IMR-90 (cell line): ENCODE measurements around the gene OR2A25. TPM values are rescaled to one million over a fixed set of nuclear protein-coding genes. Genes with fewer than 3 reads are reported as not detected.

Source experiments
- ATAC-seq: fragments of 200-7000 bp; cut with Tn5 transposase; 2 replicates; pipeline ENCODE4 v1.9.1; 2020; ENCODE audit warnings: low read depth, mild to moderate bottlenecking, moderate library complexity
- BruUV-seq: library from RNA; stranded (reverse); fragments of 400-500 nt; replicated peaks from 2 replicates; lab custom pipeline; 2021; lab: Mats Ljungman, UMichigan
- CTCF ChIA-PET: fragments of 300-600 bp; formaldehyde crosslinking; extraction: SDS; loops from one replicate; lab custom pipeline; 2021; ENCODE audit warnings: antibody characterized with exemption; lab: Yijun Ruan, JAX
- POLR2A ChIA-PET: fragments of 300-600 bp; sonication (Branson Sonifier 250); formaldehyde crosslinking; loops from one replicate; lab custom pipeline; 2022; ENCODE audit warnings: antibody characterized with exemption; ENCODE audit not compliant: unreplicated experiment; lab: Charles Lee
- DNase-seq: peaks from one replicate; pipeline ENCODE4 v3.0.0; 2013
- H2AFZ ChIP-seq: replicated peaks from 2 replicates; pipeline ENCODE3; 2013; ENCODE audit warnings: low read length, mild to moderate bottlenecking; ENCODE audit not compliant: poor library complexity
- H2AK5ac ChIP-seq: 2 replicates; pipeline ENCODE4 v1.6.1; 2013; ENCODE audit warnings: low read depth, low read length, inconsistent platforms
- H2AK9ac ChIP-seq: replicated peaks from 2 replicates; pipeline ENCODE3; 2013; ENCODE audit warnings: mild to moderate bottlenecking, low read depth, low read length, moderate library complexity; ENCODE audit not compliant: poor library complexity
- H2BK120ac ChIP-seq: 2 replicates; pipeline ENCODE4 v1.6.1; 2013; ENCODE audit warnings: low read depth, low read length, inconsistent platforms
- H2BK15ac ChIP-seq: 3 replicates; pipeline ENCODE4 v1.6.1; 2013; ENCODE audit warnings: low read depth, low read length, inconsistent platforms
- H2BK20ac ChIP-seq: 2 replicates; pipeline ENCODE4 v1.6.1; 2013; ENCODE audit warnings: low read depth, mild to moderate bottlenecking, inconsistent platforms, low read length, moderate library complexity
- H2BK5ac ChIP-seq: 2 replicates; pipeline ENCODE4 v1.6.1; 2013; ENCODE audit warnings: mild to moderate bottlenecking, low read depth, low read length, inconsistent platforms; ENCODE audit not compliant: poor library complexity, severe bottlenecking
- H3K14ac ChIP-seq: replicated peaks from 2 replicates; pipeline ENCODE4 v1.6.1; 2013; ENCODE audit warnings: low read depth, low read length, inconsistent platforms
- H3K18ac ChIP-seq: 2 replicates; pipeline ENCODE4 v1.6.1; 2013; ENCODE audit warnings: low read depth, low read length, control low read depth
- H3K23ac ChIP-seq: 2 replicates; pipeline ENCODE4 v1.6.1; 2013; ENCODE audit warnings: low read depth, low read length, inconsistent platforms
- H3K27ac ChIP-seq: 2 replicates; pipeline ENCODE4 v1.5.1; 2013; ENCODE audit warnings: mild to moderate bottlenecking, control low read depth, low read length; ENCODE audit not compliant: insufficient read depth
- H3K27me3 ChIP-seq: 2 replicates; pipeline ENCODE4 v1.6.1; 2013; ENCODE audit warnings: low read length; ENCODE audit not compliant: control insufficient read depth, insufficient read depth
- H3K36me3 ChIP-seq: 2 replicates; pipeline ENCODE4 v1.6.1; 2013; ENCODE audit warnings: low read length, mixed read lengths; ENCODE audit not compliant: control insufficient read depth, insufficient read depth
- H3K4ac ChIP-seq: 2 replicates; pipeline ENCODE4 v1.6.1; 2013; ENCODE audit warnings: low read depth, low read length, inconsistent platforms
- H3K4me1 ChIP-seq: 2 replicates; pipeline ENCODE4 v1.6.1; 2013; ENCODE audit warnings: low read length, mixed read lengths; ENCODE audit not compliant: control insufficient read depth, insufficient read depth
- H3K4me2 ChIP-seq: 2 replicates; pipeline ENCODE4 v1.6.1; 2013; ENCODE audit warnings: low read depth, mild to moderate bottlenecking, control low read depth, low read length, moderate library complexity
- H3K4me3 ChIP-seq: 2 replicates; pipeline ENCODE4 v1.5.1; 2013; ENCODE audit warnings: low read depth, mild to moderate bottlenecking, control low read depth, low read length, moderate library complexity; ENCODE audit not compliant: insufficient read depth
- H3K56ac ChIP-seq: 2 replicates; pipeline ENCODE4 v1.6.1; 2013; ENCODE audit warnings: low read length, inconsistent platforms; ENCODE audit not compliant: insufficient read depth; ENCODE audit errors: extremely low read depth
- H3K79me1 ChIP-seq, 2 experiments: 2 replicates each; pipeline ENCODE4 v1.6.1; 2013; ENCODE audit warnings: low read length in 2 of 2, inconsistent platforms in 1 of 2, low read depth in 1 of 2
- H3K9ac ChIP-seq: 2 replicates; pipeline ENCODE4 v1.6.1; 2013; ENCODE audit warnings: low read depth, low read length, control low read depth
- H3K9me1 ChIP-seq: 2 replicates; pipeline ENCODE4 v1.6.1; 2013; ENCODE audit warnings: low read length, inconsistent platforms; ENCODE audit not compliant: insufficient read depth
- H3K9me3 ChIP-seq: 2 replicates; pipeline ENCODE4 v1.6.1; 2013; ENCODE audit warnings: low read length; ENCODE audit not compliant: control insufficient read depth, insufficient read depth
- H4K20me1 ChIP-seq: 2 replicates; pipeline ENCODE4 v1.6.1; 2013; ENCODE audit warnings: low read length, inconsistent platforms; ENCODE audit not compliant: insufficient read depth
- H4K5ac ChIP-seq: 2 replicates; pipeline ENCODE4 v1.6.1; 2013; ENCODE audit warnings: mild to moderate bottlenecking, low read depth, low read length, control low read depth
- H4K8ac ChIP-seq, 2 experiments: 2 replicates each; pipeline ENCODE4 v1.6.1; 2013; ENCODE audit warnings: low read depth in 2 of 2, low read length in 2 of 2, control low read depth in 1 of 2, inconsistent platforms in 1 of 2
- H4K91ac ChIP-seq: 2 replicates; pipeline ENCODE4 v1.6.1; 2013; ENCODE audit warnings: low read depth, low read length, inconsistent platforms; ENCODE audit not compliant: insufficient read depth
- CEBPB ChIP-seq: IDR thresholded peaks from 2 replicates; pipeline ENCODE4 v1.6.1; 2012; ENCODE audit warnings: low read depth, low read length, improper control_type of control experiment
- NFE2L2 ChIP-seq: fragments of 150-350 bp; IDR thresholded peaks from 2 replicates; pipeline ENCODE4 v1.6.1; 2016; ENCODE audit warnings: low read depth, mild to moderate bottlenecking, low read length
- RAD21 ChIP-seq: IDR thresholded peaks from 2 replicates; pipeline ENCODE4 v1.6.1; 2012; ENCODE audit warnings: low read length, improper control_type of control experiment
- RCOR1 ChIP-seq: IDR thresholded peaks from 2 replicates; pipeline ENCODE4 v1.6.1; 2012; ENCODE audit warnings: mild to moderate bottlenecking, low read length, improper control_type of control experiment; ENCODE audit not compliant: insufficient replicate concordance
- SMC3 ChIP-seq: fragments of 150-350 bp; IDR thresholded peaks from 2 replicates; pipeline ENCODE4 v1.6.1; 2016; ENCODE audit warnings: low read depth, mild to moderate bottlenecking, antibody characterized with exemption, low read length, moderate library complexity
- USF2 ChIP-seq: fragments of 150-350 bp; IDR thresholded peaks from 2 replicates; pipeline ENCODE4 v1.6.1; 2017; ENCODE audit warnings: mild to moderate bottlenecking, antibody characterized with exemption, low read length, low read depth
- WGBS, 2 experiments: methylation state at CpG; one replicate each; pipeline versions ENCODE4 v1.1.5 to v1.1.7; 2013; ENCODE audit warnings: missing lambda C conversion rate in 2 of 2; ENCODE audit not compliant: insufficient read length in 1 of 2; ENCODE audit errors: extremely low coverage in 2 of 2; 5-methylcytosine and 5-hydroxymethylcytosine counted together
- dilution Hi-C: fragments of 300-500 bp; cut with HindIII; formaldehyde crosslinking; loops from one replicate; pipeline ENCODE4 v1.14.3; 2018; ENCODE audit warnings: low sequenced_read_pairs; ENCODE audit not compliant: unreplicated experiment
- in situ Hi-C: fragments of 300-500 bp; cut with MboI; formaldehyde crosslinking; loops from 3 replicates; pipeline ENCODE4 v1.14.3; 2019; ENCODE audit warnings: low sequenced_read_pairs, inconsistent platforms, mixed read lengths
- intact Hi-C: fragments of 100-400 bp; cut with micrococcal nuclease; formaldehyde crosslinking; loops from 2 replicates; pipeline ENCODE4 v1.10.0; 2022
- polyA plus RNA-seq, 3 experiments: library from polyadenylated mRNA; depleted of rRNA; stranded (reverse); fragments of >200 nt; gene quantifications; 2 replicates each; pipeline ENCODE4 v1.2.3, GENCODE V29; 2012; ENCODE audit warnings: low replicate concordance in 1 of 3
- total RNA-seq: library from RNA; depleted of rRNA; stranded (reverse); fragments of >200 nt; gene quantifications from 2 replicates; pipeline ENCODE4 v1.2.3, GENCODE V29; 2012
- TF ChIP-seq, protein P1 (sequence below): conservative IDR thresholded peaks from 2 replicates; pipeline ENCODE4 v1.5.1; 2012; ENCODE audit warnings: mild to moderate bottlenecking, low read depth, low read length, improper control_type of control experiment

The OR2A25 gene
- total and polyA plus RNA-seq, 2 of the 4 experiments (the other 2 are of a cell fraction): not detected

DNA sequence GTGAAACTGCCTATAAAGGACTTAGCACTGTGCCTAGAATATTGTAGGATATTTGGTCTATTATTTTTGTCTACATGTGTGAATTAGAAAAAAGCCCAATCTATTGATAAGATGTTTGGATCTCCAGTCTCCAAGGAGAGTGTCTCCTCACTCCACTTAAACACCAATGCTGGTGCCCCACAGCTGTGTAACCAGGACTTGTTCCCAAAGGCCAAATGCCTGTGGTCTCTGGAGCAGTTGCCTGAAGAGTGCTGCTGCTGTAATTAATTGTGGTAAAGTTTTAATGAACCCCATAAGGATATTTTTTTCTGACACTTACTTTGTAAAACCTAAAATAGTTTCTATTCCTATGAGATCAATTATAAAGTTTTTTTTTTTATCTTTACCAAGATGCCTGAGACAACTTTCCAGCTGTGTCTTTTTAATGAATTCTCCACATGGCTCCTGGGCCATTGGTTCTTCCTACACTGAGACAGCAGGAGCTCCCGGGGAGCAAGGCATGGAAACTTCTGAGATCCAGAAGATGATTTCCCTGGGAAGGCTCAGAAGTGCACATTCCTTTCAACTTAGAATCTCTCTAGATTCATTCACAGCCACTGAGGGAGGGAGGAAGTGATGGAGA is 32.1 kb upstream of the OR2A25 start:
- in situ Hi-C loops (no loop called here), dilution Hi-C loops (no loop called here), intact Hi-C loops (no loop called here)
- H3K27ac ChIP-seq: no peak overlapping the region
- no CpG with 5 or more reads among the region's 1 CpG for WGBS, 2 experiments
- H3K4me2 ChIP-seq: no peak overlapping the region
- H3K4me1 ChIP-seq: no peaks in the 10 kb centered on the region
- DNase-seq: no peak
- H2BK15ac ChIP-seq: no peak overlapping the region
- no peak overlapping the region for H3K18ac ChIP-seq
- H2AFZ ChIP-seq: no peak overlapping the region
- H3K9me1 ChIP-seq: no peaks in the 10 kb centered on the region
- H2BK120ac ChIP-seq: no peak overlapping the region
- no peak overlapping the region for H4K91ac ChIP-seq
- BruUV-seq: no TSS peak
- no peak overlapping the region for H3K4me3 ChIP-seq
- CTCF ChIA-PET: interaction anchor here (0.7 to 1.1 kb wide), 2 partner anchors 10 to 90 kb away, joined by 3 read pairs; no protein-coding TSS in a partner anchor
- H2BK5ac ChIP-seq: no peak overlapping the region
- no peak overlapping the region for H3K23ac ChIP-seq
- H2AK9ac ChIP-seq: no peak overlapping the region
- no peak for ATAC-seq
- no peaks in the 10 kb centered on the region for H3K9me3 ChIP-seq
- POLR2A ChIA-PET: no interaction called here
- H2BK20ac ChIP-seq: no peak overlapping the region
- H3K27me3 ChIP-seq: no peaks in the 10 kb centered on the region
- H4K5ac ChIP-seq: no peak overlapping the region
- no peak overlapping the region for H3K14ac ChIP-seq
- no peak overlapping the region for H3K9ac ChIP-seq
- no peaks in the 10 kb centered on the region for H3K36me3 ChIP-seq
- H4K8ac ChIP-seq: no peak overlapping the region
- no peak overlapping the region for H3K56ac ChIP-seq
- no peak overlapping the region for H3K4ac ChIP-seq
- H2AK5ac ChIP-seq: no peak overlapping the region
- no peaks in the 10 kb centered on the region for H4K20me1 ChIP-seq
- TF ChIP-seq USF2: no peak
- no peak for TF ChIP-seq RCOR1
- TF ChIP-seq NFE2L2: no peak
- no peak for TF ChIP-seq SMC3
- TF ChIP-seq, protein P1, sequence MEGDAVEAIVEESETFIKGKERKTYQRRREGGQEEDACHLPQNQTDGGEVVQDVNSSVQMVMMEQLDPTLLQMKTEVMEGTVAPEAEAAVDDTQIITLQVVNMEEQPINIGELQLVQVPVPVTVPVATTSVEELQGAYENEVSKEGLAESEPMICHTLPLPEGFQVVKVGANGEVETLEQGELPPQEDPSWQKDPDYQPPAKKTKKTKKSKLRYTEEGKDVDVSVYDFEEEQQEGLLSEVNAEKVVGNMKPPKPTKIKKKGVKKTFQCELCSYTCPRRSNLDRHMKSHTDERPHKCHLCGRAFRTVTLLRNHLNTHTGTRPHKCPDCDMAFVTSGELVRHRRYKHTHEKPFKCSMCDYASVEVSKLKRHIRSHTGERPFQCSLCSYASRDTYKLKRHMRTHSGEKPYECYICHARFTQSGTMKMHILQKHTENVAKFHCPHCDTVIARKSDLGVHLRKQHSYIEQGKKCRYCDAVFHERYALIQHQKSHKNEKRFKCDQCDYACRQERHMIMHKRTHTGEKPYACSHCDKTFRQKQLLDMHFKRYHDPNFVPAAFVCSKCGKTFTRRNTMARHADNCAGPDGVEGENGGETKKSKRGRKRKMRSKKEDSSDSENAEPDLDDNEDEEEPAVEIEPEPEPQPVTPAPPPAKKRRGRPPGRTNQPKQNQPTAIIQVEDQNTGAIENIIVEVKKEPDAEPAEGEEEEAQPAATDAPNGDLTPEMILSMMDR: no peak
- no peak for TF ChIP-seq CEBPB
- no peak for TF ChIP-seq RAD21
- H3K79me1 ChIP-seq: no peaks in the 10 kb centered on the region
